Fibroblast of peridontal ligament (primary cell): Measurements from ENCODE around the gene MAPK12.
A peak's percentile ranks its signal among the peaks of the same experiment; 100 is the strongest.
"Not testable (repeated sequence)": the region's sequence is repeated elsewhere in the genome, so short reads cannot be mapped to it uniquely, and the experiment has no call there.

ENCODE experiments used
- DNase-seq: peaks from one replicate; pipeline ENCODE4 v3.0.0-alpha.2; 2010; ENCODE audit errors: extremely low read depth

Gene MAPK12

DNA sequence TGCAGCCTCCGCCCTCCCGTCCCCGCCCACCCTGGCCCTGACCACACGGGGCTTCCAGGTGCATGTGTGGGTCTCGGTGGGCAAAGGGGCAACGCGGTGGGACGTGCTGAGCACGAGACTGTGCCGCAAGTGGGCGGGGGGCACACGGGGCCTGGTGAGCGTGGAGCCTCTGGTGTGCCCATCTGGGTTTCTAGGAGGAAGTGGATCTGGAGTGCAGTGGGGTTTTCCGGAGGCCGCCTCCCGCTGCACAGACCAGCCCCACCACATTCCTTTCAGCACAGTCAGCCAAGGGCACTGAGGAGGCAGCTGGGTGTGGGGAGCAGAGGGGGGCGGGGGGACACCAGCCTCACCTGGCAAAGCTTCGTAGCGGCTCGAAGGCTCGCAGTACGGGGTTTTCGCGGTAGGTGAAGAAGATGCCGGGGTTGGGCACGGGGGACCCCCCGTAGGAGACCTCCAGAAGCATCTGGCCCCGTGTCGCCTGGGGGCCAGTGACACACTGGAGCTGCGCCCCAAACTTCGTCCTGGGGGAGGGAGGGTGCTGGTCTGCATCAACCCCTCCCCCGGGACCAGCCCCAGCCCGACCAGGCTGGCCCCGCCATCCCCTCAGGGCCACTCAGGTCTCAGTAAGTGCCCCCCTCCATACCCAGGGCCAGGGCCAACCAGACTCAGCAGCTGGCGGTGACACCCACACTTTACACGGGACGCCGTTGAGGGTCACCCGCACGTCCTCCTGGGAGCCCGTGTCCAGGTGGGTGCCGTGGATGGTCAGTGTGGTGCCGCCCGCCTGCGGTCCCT is 21.1 kb upstream of the MAPK12 start:
- no peak for DNase-seq

DNA sequence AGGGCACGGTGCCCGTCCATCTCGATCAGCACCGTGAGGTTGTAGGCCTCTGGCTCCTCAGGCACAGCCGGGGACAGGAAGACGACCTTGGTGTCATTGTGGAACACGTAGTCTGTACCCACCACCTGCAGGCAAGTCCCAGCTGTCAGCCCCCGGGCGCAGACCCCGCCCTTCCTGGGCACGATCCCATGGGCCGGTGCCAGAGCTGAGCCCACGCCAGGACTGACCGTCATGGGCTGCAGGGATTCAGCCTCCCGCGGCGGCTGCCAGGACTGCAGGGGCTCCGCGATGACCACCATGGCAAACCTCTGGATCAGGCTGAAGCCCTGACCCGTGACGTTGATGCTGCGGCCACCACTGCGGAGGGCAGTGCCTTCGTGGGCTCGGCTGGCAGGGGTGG is 20.5 kb upstream of the MAPK12 start:
- no peak for DNase-seq

DNA sequence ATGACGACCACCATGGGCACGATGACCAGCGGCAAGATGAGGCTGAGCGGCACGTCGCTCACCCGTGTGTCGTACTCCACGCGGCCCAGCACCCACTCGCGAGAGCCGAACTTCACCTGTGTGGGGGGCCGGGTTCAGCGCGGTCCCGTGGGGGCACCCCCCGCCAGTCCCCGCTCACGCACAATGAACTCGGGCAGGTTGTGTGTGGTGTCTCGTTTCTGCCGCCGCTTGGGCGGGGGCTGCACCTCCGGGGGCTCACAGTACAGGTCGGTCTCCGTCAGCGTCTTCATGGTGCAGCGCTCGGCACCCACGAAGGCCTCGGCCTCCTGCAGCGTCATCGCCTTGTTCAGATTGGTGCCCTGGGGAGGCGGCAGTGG is 19.9 kb upstream of the MAPK12 start:
- no peak for DNase-seq

DNA sequence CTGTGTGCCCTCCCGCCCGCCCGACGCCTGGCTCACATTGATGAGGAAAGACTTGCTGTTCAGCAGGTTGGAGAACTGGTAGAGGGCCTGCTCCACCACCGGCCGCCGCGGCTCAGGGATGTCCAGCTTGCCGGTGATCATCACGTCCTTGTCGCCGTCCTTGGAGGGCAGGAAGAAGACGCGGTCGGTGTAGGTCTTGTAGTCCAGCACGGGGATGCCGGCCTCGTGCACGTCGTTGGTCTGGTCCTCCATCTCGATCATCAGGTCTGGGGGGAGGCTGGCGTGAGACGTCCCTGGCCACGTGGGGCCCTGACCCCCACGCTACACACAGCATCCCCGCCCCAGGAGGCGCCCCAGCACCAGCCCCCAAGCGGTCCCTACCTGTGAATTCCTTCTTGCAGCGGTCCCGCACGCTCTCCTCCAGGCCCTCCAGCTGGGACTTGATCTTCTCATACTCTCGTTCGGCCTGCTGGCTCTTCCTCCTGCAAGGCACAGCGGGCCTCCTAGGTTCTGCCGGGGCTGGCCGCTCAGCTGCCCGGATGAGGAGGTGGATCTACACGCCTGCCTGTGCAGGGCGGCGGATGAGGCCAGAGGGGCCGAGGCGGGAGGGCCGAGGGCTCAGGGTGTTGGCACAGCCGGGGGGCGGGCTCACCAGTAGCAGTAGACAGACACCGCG is 19.4 kb upstream of the MAPK12 start:
- no peak for DNase-seq

DNA sequence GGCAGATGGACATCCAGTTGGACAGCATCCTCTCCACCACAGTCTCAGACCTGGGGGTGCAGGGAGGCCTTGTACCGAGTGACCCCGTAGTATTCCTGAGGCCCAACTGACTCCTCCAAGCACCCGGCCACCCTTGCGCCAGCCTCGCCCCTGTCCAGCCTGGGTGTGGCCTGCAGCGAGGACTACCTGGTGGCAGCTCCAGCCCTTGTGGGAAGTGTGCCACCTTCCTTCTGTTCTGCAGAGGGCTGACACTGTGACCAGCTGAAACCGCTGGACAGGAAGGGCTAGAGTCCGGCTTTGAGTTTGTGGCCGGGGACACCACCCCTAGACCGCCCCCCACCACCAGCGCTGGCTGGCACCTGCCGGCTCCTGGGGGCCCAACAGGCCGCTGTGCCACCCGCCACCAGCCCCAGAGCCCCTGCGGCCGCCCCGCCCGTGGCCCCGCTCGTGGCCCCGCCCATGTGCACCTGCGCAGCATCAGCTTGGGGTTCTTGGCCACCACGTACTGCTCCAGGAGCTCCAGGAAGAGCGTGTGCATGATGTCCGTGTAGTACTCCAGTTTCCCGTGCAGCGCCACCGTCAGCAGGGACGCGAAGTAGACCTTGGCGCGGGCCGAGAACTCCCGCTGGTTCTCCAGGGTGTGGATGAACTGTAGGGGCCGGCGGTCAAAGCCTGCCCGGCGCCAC is 18.7 kb upstream of the MAPK12 start:
- DNase-seq: no peak

DNA sequence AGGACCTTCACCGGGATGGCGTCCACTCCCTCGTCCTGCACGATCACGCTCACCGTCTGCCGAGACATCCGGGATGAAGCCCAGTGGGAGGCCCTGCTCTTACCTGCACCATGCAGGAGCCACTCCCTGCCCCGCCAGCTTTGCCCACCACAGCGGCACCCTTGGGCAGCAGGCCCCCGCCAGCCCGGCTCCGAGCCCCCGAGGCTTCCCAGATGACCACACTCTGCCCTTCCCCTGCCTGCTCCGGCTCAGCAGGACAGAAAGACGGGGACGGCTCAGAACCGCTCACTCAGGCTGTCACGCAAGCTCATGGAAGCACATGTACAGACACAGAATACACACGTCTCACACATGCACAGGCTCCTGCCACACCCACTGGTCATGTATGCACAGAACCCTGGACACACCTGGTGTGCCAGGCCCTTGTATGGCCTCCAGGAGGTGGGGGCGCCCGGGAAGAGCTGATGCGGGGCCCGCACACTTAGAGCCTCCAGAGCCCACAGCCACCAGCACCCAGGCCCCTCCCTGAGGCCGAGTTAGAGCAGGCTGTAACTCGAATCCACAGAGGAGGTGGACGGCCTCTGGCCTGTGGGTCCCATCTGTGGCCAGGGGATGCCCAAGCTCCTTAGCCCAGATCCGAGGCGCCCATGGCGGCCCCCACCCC is 17.6 kb upstream of the MAPK12 start:
- DNase-seq: no peak

DNA sequence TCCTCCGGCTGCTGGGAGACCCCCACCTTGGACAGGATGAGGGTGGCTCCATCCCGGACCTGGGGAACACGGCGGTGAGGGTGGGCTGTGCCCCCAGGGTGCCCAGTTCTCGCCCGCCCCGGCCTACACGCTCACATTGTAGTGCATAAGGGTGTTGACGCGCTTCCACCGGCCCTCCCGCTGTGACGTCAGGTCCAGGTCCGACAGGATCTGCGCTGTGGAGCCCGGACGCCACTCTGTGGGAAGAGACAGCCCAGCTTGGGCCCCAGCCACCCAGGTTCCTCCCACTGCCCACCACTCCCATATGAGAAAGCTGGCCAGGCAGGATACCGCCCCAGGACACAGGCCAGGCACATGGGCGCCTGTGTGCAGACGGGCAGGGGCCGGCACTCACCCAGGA is 17.0 kb upstream of the MAPK12 start:
- no peak for DNase-seq

DNA sequence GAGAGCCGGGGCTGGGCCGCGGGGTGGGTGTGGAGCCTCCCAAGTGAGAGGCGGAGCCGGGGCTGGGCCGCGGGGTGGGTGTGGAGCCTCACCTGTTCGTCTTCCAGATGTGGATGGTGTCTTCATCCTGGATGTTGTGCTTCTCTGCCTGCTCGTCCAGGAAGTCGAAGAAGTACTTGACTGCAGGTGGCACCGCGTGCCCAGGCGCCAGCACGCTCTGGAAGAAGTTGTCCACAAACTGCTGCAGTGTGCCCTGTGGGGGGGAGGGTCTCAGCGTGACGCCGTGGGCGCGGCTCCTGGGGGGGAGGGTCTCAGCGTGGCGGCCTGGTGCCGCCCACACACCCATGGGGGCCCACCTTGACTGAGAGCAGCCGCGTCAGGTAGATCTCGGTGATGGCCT is 16.3 kb upstream of the MAPK12 start:
- no peak for DNase-seq

DNA sequence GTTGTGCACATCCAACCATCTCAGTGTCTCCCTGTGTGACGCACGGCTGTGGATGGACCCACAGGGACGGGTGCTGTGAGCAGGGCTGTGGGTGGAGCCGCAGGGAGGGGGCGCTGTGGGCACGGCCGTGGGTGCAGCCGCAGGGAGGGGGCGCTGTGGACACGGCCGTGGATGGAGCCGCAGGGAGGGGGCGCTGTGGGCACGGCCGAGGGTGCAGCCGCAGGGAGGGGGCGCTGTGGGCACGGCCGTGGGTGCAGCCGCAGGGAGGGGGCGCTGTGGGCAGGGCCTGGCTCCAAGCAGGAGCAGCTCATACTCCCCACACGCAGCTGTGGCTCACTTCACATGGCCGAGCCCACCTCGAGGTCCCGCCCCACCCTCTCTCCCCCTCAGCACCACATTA is 14.7 kb upstream of the MAPK12 start:
- peak; percentile 54 for DNase-seq

DNA sequence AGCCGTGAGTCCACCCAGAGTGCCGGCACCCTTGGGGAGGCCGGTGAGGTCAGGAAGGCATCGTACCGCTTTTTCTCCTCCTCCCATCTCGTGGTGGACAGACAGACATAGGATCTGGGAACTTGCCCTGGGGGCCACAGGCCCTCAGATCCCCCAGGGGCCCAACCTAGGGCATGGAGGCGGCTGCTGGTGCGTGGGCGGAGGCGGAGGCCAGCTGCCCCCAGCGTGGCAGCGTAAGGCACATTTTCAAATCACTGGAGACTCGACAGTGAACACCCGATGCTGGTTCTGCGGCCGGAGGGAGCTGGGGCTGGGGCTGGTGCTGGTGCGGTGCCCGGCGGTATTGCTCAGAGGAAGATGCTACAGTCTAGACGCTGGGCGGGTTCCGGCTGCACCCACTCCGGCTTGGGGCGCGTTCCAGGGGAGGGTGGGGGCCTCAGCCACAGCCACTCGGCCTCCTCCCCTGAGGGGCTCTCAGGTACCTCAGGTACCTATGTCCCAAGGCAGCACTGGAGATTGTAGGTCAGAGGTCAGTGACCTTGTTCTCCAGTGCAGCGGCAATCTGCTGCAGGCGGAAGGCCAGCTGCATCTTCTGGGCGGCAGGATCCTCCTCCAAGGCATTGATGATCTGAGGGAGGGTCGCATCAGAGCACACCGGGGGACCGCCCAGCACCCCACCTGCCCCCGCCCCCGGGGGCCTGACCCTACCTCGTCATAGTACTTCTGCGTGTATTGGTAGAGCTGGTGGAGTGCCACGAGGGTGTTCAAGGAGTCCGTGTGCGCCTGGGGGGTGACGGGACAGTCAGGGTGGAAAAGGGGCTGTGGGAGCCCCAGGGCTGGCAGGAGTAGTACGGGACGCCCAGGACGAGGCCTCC is 13.9 kb upstream of the MAPK12 start:
- no peak for DNase-seq

DNA sequence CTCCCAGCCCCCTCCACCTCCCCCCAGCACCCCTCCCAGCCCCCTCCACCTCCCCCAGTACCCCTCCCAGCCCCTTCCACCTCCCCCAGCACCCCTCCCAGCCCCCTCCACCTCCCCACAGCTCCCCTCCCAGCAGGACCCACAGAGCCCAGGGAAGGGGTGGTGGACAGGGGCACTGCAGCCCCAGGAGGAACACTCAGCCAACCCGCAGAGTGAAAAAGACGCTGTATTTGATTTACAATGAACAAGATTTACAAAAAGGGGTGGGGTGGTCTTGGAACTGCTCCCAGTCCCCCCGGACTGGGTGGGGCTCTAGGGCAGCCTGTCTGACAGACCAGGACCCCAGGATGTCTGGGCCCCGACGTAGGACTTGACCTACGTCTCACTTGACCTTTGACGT is 13.3 kb upstream of the MAPK12 start:
- no peak for DNase-seq

DNA sequence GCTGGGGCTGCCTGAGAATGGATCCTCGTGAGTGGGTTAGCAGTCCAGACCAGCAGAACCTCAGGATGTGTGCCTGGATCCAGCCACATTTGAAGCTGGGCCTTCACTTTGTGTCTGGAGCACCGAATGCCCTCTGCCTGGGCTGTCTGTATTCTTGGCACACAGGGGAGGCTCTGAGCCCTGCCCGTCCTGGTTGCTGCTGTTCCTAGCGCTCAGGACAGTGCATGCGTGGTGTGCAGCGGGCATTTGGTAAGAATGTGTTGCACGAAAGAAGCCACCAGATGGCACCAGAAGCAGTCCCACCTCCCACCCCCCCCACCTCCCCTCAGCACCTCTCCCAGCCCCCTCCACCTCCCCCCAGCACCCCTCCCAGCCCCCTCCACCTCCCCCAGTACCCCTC is 12.8 kb upstream of the MAPK12 start:
- DNase-seq: peak; percentile 51

DNA sequence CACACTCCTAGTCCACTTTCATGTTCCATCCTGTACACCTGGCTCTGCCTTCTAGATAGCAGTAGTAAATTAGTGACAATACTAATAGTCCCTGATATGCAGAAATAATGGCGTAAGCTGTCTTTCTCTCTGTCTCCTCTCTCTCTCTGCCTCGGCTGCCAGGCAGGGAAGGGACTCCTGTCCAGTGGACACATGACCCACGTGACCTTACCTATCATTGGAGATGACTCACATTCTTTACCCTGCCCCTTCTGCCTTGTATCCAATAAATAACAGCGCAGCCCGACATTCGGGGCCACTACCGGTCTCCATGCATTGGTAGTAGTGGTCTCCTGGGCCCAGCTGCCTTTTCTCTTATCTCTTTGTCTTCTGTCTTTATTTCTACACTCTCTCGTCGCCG is 12.3 kb upstream of the MAPK12 start:
- DNase-seq: not testable (repeated sequence)

DNA sequence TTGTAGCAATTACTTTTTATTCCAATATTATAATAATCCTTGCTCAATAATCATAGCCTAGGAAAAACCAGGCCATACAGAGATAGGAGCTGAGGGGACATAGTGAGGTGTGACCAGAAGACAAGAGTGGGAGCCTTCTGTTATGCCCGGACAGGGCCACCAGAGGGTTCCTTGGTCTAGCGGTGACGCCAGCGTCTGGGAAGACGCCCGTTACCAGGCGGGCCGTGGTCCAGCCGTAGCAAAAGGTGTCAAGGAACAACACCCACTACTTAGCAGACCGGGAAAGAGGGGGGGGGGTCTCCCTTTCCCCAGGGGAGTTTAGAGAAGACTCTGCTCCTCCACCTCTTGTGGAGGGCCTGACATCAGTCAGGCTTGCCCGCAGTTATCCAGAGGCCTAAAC is 11.9 kb upstream of the MAPK12 start:
- not testable (repeated sequence) for DNase-seq

DNA sequence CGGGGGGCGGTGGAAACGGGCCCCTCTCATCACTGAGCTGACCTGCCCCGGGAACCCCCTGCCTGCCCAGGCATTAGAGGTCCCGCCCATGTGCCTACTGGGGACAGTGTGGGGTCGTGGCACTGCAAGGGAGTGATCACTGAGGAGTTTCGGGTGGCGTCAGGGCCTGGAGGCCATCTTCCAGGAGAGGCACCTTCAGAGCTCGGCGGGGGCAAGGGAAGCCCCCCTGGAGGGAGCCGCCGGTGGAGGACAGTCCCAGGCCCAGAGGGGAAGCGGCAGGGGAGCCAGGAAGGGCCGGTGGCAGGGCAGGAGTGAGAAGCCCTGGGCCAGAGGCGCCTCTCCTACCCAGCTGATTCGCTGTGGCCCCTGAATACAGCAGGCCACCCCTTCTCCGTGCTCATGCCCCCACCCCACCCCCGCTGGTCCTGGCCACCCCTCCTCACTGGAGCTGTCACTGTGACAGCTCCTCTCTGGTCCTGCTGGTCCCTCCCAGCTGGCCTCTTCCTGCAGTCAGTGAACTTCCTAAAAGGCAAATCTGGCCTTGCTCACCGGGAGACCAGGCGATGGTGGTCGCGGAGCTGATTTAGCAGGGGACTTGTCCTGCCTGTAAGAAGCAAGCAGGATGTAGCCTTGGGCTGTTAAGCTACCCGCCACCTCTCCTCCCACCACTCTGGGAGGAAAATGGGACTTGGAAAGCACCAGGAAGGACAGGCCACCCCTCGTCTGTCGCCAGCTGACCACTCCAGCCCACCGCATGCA is 10.7 kb upstream of the MAPK12 start:
- DNase-seq: no peak

DNA sequence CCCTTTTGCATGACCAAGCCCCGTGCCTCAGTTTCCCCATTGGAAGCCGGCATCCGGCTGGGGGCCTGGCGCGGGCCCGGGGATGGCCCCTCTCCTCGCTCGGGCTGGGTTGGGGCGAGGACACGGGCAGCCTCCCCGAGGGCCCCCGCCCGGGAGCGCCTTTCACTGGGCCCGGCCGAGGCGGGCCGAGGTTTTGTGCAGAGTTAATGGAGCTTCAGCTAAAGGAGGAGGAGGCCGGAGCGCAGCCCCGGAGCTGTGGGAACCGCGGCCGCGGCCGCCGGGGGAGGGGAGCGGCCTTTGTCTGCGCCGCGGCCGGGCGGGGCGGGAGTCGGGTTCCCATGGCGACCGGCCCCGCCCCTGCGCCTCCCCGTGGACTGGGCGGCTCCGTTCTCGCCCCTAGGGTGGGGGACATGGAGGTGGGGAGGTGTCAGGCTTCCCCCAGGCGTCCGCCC is 10.1 kb upstream of the MAPK12 start:
- no peak for DNase-seq

DNA sequence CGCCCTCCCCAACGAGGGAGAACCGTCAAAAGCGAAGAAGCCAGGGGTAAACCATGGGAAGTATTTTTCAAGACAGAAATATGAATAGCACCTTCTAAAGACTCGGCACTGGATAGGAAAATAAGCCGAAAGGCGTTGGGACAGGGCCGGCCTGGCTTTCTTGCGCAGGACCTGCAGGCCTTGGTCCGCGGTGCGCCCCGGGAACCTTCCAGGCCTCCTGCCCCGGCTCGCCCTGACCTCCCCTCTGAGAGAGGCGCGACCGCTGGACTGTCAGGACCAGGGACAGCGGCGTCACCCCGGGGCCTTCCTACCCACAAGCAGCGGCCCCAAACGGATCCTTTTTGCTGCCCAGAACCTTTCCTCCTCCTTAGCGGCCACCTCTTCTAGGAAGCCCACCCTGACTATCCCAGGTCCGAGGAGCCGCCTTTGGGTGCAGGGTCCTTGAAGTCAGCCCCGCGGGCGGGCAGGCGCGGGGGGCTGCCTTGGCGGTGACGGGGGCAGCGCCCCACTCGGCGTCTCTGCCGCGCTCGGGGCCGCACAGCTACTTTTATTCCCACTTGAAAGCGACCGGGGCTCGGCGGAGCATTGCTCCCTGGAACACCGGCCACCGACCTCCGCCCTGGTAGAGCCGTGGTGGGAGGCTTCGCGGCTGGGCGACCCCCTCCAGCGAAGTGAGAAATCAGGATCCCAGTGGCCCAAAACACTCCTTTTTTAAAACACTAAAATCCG is 9.3 kb upstream of the MAPK12 start:
- DNase-seq: peak; percentile 61

DNA sequence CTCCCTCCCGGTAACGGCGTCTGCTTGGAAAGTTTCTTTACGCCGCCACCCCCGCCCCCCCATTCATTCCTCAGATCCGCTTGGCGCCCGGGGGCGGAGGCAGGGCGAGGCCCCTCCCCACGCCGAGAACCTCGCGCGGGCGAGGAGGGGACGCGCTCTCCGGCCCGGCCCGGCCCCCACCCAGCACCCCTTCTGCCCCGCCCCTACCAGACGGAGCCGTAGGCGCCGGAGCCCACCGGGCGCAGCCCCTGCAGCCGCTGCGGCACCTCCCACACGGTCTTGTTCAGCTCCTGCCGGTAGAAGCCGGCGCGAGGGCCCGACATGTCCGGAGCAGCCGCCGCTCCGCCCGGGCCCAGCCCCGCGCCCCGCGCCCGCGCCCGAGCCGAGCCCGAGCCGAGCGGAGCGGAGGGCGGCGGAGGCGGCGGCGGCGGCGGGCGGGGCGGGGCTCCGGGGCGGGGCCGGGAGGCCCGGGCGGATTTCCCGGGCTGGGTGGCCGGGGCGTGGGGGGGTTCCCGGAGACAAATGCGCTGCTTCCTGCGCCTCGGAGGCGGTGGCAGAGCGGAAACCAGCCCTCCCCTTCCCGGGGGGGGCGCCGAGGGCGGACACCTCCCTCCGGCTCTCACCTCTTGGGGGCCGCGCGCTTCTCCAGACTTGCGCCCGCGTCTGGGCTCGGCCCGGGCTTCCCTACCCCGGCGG is 8.6 kb upstream of the MAPK12 start, which contains the start of gene MAPK11:
TSS of gene MAPK11 (minus strand) at position 411 of the 696 bp plus-strand sequence. CDS start at position 323, 88 bp downstream.
- DNase-seq: peak; percentile 23

DNA sequence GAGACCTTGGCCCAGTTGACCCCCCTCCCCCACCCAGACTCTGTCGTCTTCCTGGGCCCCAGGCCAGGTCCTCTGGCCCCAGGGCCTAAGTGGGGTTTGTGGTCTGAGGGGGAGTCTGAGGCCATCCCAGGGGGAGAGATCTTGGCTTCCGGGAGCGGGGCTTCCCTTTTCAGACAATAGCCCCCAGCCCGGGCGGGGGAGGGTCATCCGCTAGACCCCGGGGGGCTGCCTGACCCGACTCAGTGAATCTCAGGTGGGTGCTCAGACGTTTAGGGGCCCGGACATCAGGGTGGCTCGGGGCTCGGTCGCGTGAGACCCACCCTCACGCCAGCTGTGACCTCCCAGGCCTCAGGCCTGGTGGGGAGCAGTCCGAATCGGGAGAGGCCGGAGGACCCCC is 8.1 kb upstream of the MAPK12 start:
- DNase-seq: no peak
